HG02884 (cell line): ENCODE data around the gene CACNA1C.

Experiments
- ATAC-seq: cut with Tn5 transposase; IDR thresholded peaks from one replicate; pipeline ENCODE4 v1.9.1; 2021; ENCODE audit warnings: mild to moderate bottlenecking, moderate library complexity; ENCODE audit not compliant: unreplicated experiment

Gene CACNA1C

GRCh38 chr12:2553388-2554126, 500.8 kb downstream of the CACNA1C start:
- ATAC-seq = no peak

- no peak for ATAC-seq
These were observed 502.8 kb downstream of the CACNA1C start for GRCh38 chr12:2555487-2556082.

- ATAC-seq = no peak
These were observed 504.8 kb downstream of the CACNA1C start for GRCh38 chr12:2557597-2557996.

GRCh38 chr12:2559931-2560330, 507.1 kb downstream of the CACNA1C start:
- no peak for ATAC-seq

- ATAC-seq = no peak
These were observed 507.6 kb downstream of the CACNA1C start for GRCh38 chr12:2560356-2560755.

GRCh38 chr12:2561367-2561766, 508.6 kb downstream of the CACNA1C start:
- ATAC-seq = no peak

GRCh38 chr12:2562400-2562799, 509.6 kb downstream of the CACNA1C start:
- ATAC-seq = no peak

GRCh38 chr12:2563709-2564108, 510.9 kb downstream of the CACNA1C start:
- no peak for ATAC-seq

- no peak for ATAC-seq
These were observed 513.4 kb downstream of the CACNA1C start for GRCh38 chr12:2566161-2566560.

GRCh38 chr12:2567711-2568110, 514.9 kb downstream of the CACNA1C start:
- ATAC-seq = no peak

- ATAC-seq = no peak
These were observed 517.8 kb downstream of the CACNA1C start for GRCh38 chr12:2570562-2570961.

- ATAC-seq = no peak
These were observed 521.7 kb downstream of the CACNA1C start for GRCh38 chr12:2574355-2574935.

- ATAC-seq = no peak
These were observed 522.5 kb downstream of the CACNA1C start for GRCh38 chr12:2575245-2575644.

- ATAC-seq = no peak
These were observed 525.4 kb downstream of the CACNA1C start for GRCh38 chr12:2578211-2578610.

GRCh38 chr12:2578772-2579171, 526.0 kb downstream of the CACNA1C start:
- no peak for ATAC-seq

GRCh38 chr12:2580821-2581220, 528.0 kb downstream of the CACNA1C start:
- ATAC-seq = no peak

GRCh38 chr12:2581293-2582045, 528.7 kb downstream of the CACNA1C start:
- no peak for ATAC-seq

- no peak for ATAC-seq
These were observed 529.8 kb downstream of the CACNA1C start for GRCh38 chr12:2582631-2583030.

- ATAC-seq = no peak
These were observed 530.3 kb downstream of the CACNA1C start for GRCh38 chr12:2583091-2583497.

GRCh38 chr12:2583642-2584401, 531.0 kb downstream of the CACNA1C start:
- ATAC-seq = no peak
